Karpas-422 (cell line): ENCODE measurements around the gene S100A4. TPM values are rescaled to one million over a fixed set of nuclear protein-coding genes. Genes with fewer than 3 reads are reported as not detected.

Experiments
- DNase-seq: peaks from one replicate; pipeline ENCODE4 v3.0.0-alpha.2; 2015
- H2AFZ ChIP-seq: fragments of 200-600 bp; sonication (generic); 2 replicates; pipeline ENCODE4 v1.6.1; 2014; ENCODE audit warnings: antibody characterized with exemption, low read length, mixed read lengths
- H3K27ac ChIP-seq: fragments of 200-600 bp; sonication (generic); 2 replicates; pipeline ENCODE4 v1.5.1; 2014; ENCODE audit warnings: mild to moderate bottlenecking, low read length, moderate library complexity
- H3K27me3 ChIP-seq: fragments of 200-600 bp; sonication (generic); 2 replicates; pipeline ENCODE4 v1.6.1; 2014; ENCODE audit warnings: low read length, mixed read lengths
- H3K36me3 ChIP-seq: fragments of 200-600 bp; sonication (generic); 2 replicates; pipeline ENCODE4 v1.6.1; 2014; ENCODE audit warnings: low read length, mixed read lengths; ENCODE audit not compliant: insufficient read depth
- H3K4me1 ChIP-seq: fragments of 200-600 bp; sonication (generic); 2 replicates; pipeline ENCODE4 v1.6.1; 2014; ENCODE audit warnings: mild to moderate bottlenecking, low read length, mixed read lengths
- H3K4me2 ChIP-seq: fragments of 200-600 bp; sonication (generic); 2 replicates; pipeline ENCODE4 v1.6.1; 2014; ENCODE audit warnings: low read length, low read depth, mild to moderate bottlenecking; ENCODE audit not compliant: poor library complexity, severe bottlenecking
- H3K4me3 ChIP-seq: fragments of 200-600 bp; sonication (generic); 2 replicates; pipeline ENCODE4 v1.5.1; 2014; ENCODE audit warnings: mild to moderate bottlenecking, antibody characterized with exemption, low read length, mixed read lengths
- H3K79me2 ChIP-seq: fragments of 200-600 bp; sonication (generic); 2 replicates; pipeline ENCODE4 v1.6.1; 2014; ENCODE audit warnings: mild to moderate bottlenecking, low read length, mixed read lengths
- H3K9ac ChIP-seq: fragments of 200-600 bp; sonication (generic); 2 replicates; pipeline ENCODE4 v1.6.0; 2014; ENCODE audit warnings: low read length
- H3K9me2 ChIP-seq: fragments of 200-600 bp; sonication (generic), shearing (Covaris generic); replicated peaks from 2 replicates; pipeline ENCODE4 v1.6.0; 2014; ENCODE audit warnings: mild to moderate bottlenecking, low read length, moderate library complexity; ENCODE audit not compliant: insufficient read depth
- H3K9me3 ChIP-seq: fragments of 300-700, 200-600 bp; sonication (generic); 2 replicates; pipeline ENCODE4 v1.6.1; 2014; ENCODE audit warnings: low read length, mixed read lengths
- H4K20me1 ChIP-seq: fragments of 200-600 bp; sonication (generic); 2 replicates; pipeline ENCODE4 v1.6.1; 2014; ENCODE audit warnings: mild to moderate bottlenecking, antibody characterized with exemption, low read length, low read depth; ENCODE audit not compliant: insufficient read depth
- total RNA-seq: library from RNA; depleted of rRNA; stranded (reverse); fragments of >200 nt; shearing (Covaris generic); gene quantifications from 2 replicates; pipeline ENCODE4 v1.2.3, GENCODE V29; 2014; ENCODE audit warnings: low replicate concordance

Gene S100A4
- total RNA-seq, 1 experiment from 2014 or later = not detected

DNA sequence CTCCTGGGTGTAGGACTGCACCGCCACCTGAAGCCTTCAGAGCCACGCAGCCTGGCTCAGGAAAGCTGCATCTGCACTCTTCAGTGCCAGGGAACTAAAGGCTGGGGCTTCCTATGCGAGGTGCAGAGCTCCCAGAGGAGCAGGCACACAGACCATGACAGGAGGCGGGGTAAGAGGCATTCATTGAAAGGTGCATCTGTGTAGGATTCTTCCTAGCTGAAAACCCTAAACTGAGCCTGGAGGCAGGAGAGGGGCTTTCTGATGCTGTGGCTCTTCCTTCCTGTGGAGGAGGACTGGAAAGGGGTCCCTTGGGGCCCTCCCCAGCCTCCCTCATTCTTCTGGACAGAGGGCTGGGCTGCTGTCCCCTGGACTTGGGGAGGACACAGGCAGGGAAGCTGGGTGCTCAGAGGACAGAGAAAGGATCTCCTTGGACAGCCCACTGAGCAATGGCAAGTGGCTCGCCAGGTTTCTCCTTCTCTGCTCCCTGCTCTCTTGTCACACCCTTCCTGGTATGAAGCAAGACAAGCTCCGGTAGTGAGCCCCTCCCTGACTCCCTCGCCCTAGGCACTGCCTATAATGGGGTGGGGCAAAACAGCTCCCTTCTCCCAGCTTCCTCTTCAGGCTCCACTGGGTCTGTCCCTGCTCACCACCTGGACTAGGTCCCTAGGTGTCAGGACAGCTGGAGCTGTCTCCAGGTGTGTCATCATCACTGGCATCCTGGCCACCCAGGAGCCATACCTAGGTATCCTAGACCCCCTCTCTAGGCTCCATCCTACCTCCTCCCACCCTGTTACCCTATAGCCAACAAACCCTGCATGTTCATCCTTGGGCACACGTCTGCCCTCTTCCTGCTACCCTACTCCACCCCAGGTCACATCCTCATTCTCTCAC, 29.9 kb downstream of the S100A4 start:
- Histone ChIP-seq H2AFZ (no peak overlapping the region), H3K4me3 (no peak overlapping the region), H3K36me3 (no peaks in the 10 kb centered on the region), H3K4me2 (no peak overlapping the region), H3K27ac (no peak overlapping the region), H3K4me1 (no peaks in the 10 kb centered on the region), H3K9me3 (no peaks in the 10 kb centered on the region), H4K20me1 (no peaks in the 10 kb centered on the region), H3K79me2 (no peaks in the 10 kb centered on the region), H3K27me3 (no peaks in the 10 kb centered on the region), H3K9me2 (no peaks in the 10 kb centered on the region), H3K9ac (no peak overlapping the region)
- no peak for DNase-seq

DNA sequence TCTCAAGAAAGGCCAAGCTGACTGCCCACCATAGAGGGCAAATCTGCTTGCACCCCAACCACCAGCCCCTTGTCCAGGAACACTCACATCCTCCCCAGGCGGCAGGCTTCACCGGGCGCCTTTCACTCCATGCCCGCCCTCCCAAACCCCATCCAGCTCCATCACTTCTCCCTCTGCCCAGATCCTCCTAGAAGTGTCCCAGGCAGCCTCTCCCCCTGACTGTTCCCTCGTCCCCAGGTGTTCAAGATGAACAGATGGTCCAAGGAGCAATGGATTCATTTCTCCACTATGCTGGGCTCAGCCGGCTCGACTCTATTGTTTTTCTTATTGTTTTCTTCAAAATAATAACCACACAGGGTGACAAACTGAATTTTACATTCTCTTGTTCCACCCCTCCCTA, 31.9 kb downstream of the S100A4 start:
- Histone ChIP-seq H3K9ac (no peak overlapping the region), H3K36me3 (no peaks in the 10 kb centered on the region), H3K27ac (no peak overlapping the region), H4K20me1 (no peaks in the 10 kb centered on the region), H2AFZ (no peak overlapping the region), H3K27me3 (no peaks in the 10 kb centered on the region), H3K9me2 (no peaks in the 10 kb centered on the region), H3K4me1 (no peaks in the 10 kb centered on the region), H3K4me3 (no peak overlapping the region), H3K79me2 (no peaks in the 10 kb centered on the region), H3K4me2 (no peak overlapping the region), H3K9me3 (no peaks in the 10 kb centered on the region)
- DNase-seq = no peak

DNA sequence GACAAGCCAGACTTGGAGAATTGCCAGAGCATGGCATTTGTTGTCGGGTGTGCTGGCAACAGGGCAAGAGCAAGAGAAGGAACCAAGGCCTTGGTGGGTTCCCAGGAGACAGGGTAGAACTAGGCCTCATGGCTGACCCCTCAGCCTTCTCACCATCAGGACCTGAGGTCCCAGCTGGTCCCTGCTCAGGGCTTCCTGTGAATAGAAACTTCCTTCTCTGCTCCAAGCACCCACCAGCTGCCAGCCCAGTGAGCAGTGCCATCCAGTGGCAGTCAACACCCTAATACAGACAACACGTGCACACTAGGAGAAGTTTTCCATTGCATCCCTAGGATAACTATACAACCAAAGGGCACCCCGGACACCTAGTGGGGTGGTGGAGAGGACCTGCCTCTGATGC, 32.6 kb downstream of the S100A4 start:
- H3K27ac ChIP-seq = no peak overlapping the region
- H3K9me3 ChIP-seq = no peaks in the 10 kb centered on the region
- DNase-seq = no peak
- H3K9ac ChIP-seq = no peak overlapping the region
- H3K4me3 ChIP-seq = no peak overlapping the region
- H3K4me2 ChIP-seq = no peak overlapping the region
- no peaks in the 10 kb centered on the region for H3K79me2 ChIP-seq
- no peaks in the 10 kb centered on the region for H3K27me3 ChIP-seq
- H3K36me3 ChIP-seq = no peaks in the 10 kb centered on the region
- no peaks in the 10 kb centered on the region for H3K9me2 ChIP-seq
- no peaks in the 10 kb centered on the region for H3K4me1 ChIP-seq
- no peak overlapping the region for H2AFZ ChIP-seq
- H4K20me1 ChIP-seq = no peaks in the 10 kb centered on the region

DNA sequence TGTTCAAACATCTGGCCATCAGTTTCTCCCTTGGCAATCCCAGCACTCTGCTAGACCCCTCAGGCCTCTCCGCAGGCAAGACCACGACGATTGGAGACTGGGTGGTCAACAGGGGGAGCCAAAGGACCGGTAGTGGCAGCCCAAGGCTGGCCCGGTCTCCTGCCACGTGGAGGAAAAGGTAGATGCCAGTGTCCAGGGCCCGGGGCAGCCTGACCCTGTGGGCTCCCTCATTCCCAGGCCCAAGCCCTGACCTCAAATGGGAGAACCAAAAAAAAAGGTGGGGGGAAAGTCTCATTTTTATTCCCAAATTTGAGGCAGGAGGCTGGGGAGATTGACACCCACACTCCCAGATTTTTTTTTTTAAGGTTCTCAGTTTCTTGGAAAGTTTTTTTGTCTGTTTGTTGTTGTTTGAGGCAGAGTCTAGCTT, 34.6 kb downstream of the S100A4 start:
- Histone ChIP-seq H3K4me1 (no peaks in the 10 kb centered on the region), H3K4me2 (no peak overlapping the region), H4K20me1 (no peaks in the 10 kb centered on the region), H3K36me3 (no peaks in the 10 kb centered on the region), H2AFZ (no peak overlapping the region), H3K9me2 (no peaks in the 10 kb centered on the region), H3K4me3 (no peak overlapping the region), H3K27ac (no peak overlapping the region), H3K27me3 (no peaks in the 10 kb centered on the region), H3K9me3 (no peaks in the 10 kb centered on the region), H3K9ac (no peak overlapping the region), H3K79me2 (no peaks in the 10 kb centered on the region)
- DNase-seq = peak; percentile 86

DNA sequence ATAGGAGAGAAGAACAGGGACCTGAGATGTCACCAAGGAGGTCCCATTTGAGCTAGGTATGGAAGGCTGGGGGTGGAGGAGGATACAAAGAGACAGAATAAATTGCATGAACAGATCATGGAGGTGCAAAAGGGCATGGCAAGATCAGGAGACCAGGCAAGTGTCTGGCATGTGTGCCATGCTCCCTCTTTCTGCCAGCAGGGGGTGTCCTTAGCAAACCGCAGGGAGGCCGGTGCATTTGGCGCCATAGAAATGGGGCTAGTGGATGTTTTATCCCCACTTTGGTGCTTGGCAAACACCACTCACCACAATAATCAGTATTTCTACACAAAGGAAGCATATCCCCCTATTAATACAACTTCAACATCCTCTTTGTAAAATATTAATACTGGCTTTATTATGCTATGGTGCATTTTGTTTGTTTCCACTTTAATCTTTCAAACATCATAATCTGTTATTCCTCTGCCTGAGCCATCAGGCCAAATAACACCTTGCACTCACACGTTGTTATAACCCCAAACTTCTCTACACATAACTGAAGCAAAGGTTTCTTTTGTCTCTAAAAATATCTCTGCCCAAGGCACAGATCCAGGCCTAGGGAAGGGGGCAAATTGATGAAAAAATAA, 35.8 kb downstream of the S100A4 start:
- no peak overlapping the region for H3K4me2 ChIP-seq
- no peak overlapping the region for H3K4me3 ChIP-seq
- H3K27ac ChIP-seq = no peak overlapping the region
- no peak overlapping the region for H3K9ac ChIP-seq
- no peaks in the 10 kb centered on the region for H3K36me3 ChIP-seq
- DNase-seq = peak; percentile 80
- H4K20me1 ChIP-seq = no peaks in the 10 kb centered on the region
- no peaks in the 10 kb centered on the region for H3K79me2 ChIP-seq
- H3K27me3 ChIP-seq = no peaks in the 10 kb centered on the region
- H3K9me3 ChIP-seq = no peaks in the 10 kb centered on the region
- H3K9me2 ChIP-seq = no peaks in the 10 kb centered on the region
- H3K4me1 ChIP-seq = no peaks in the 10 kb centered on the region
- no peak overlapping the region; the same call in 1 of the 2 replicates for H2AFZ ChIP-seq

DNA sequence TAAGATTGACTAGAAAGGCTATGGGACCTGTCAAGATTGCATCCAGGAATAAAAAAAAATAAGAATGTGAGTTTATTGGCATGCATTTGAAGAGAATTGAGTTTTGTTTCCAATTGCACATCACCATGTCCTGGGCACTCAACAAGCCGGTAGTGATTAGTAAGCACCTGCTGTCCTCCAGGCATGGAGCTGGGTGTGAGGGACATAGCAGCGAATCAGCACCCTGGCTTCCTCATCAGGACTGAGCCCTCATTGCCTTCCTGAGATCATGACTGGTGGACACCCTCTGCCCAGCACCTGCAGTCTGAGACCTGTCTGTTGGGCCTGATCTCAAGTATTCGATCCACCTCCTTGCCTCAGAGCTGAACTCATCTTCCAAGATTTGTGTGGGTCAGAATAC, 36.6 kb downstream of the S100A4 start:
- no peak for DNase-seq
- H3K9me3 ChIP-seq = no peaks in the 10 kb centered on the region
- no peaks in the 10 kb centered on the region for H3K4me1 ChIP-seq
- no peaks in the 10 kb centered on the region for H4K20me1 ChIP-seq
- no peaks in the 10 kb centered on the region for H3K27me3 ChIP-seq
- no peak overlapping the region for H3K9ac ChIP-seq
- H2AFZ ChIP-seq = no peak overlapping the region
- H3K4me3 ChIP-seq = no peak overlapping the region
- no peaks in the 10 kb centered on the region for H3K36me3 ChIP-seq
- H3K79me2 ChIP-seq = no peaks in the 10 kb centered on the region
- no peak overlapping the region for H3K4me2 ChIP-seq
- H3K27ac ChIP-seq = no peak overlapping the region
- H3K9me2 ChIP-seq = no peaks in the 10 kb centered on the region

DNA sequence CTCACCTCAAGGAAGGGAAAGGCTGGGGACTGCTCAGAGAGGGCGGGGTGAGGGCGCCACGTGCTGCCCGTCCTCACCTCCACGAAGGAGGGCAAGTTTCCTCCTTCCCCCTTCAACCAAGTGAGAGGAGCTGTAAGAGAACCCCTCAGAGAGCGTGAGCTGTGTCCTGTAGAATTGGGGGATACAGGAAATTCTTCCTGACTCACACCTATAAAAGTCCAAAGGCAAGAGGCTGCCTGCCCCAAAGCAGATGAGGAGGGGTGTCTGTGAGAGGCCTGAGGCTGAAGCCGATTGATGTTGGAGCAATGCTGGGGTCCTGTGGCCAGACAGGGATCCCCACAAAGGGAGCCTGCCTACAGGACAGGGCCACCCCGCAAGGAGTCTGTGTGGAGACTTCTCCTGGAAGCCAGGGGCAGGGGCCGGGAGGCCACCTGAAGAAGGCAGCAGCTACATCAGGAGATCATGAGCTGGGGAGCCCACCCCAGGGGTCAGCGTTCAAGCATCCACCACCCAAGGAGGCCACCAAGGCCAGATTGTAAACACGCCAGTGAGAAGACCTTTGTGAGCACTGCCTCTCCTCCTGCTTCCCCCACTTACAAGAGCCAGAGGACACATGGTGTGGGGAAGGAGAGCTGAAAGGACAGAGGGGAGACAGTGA, 37.6 kb downstream of the S100A4 start:
- Histone ChIP-seq H4K20me1 (no peaks in the 10 kb centered on the region), H3K27me3 (no peaks in the 10 kb centered on the region), H3K36me3 (no peaks in the 10 kb centered on the region), H3K9me3 (no peaks in the 10 kb centered on the region), H3K4me3 (no peak overlapping the region), H3K4me1 (no peaks in the 10 kb centered on the region), H3K9me2 (no peaks in the 10 kb centered on the region), H3K4me2 (no peak overlapping the region), H3K9ac (no peak overlapping the region), H3K27ac (no peak overlapping the region), H2AFZ (no peak overlapping the region), H3K79me2 (no peaks in the 10 kb centered on the region)
- DNase-seq = no peak

DNA sequence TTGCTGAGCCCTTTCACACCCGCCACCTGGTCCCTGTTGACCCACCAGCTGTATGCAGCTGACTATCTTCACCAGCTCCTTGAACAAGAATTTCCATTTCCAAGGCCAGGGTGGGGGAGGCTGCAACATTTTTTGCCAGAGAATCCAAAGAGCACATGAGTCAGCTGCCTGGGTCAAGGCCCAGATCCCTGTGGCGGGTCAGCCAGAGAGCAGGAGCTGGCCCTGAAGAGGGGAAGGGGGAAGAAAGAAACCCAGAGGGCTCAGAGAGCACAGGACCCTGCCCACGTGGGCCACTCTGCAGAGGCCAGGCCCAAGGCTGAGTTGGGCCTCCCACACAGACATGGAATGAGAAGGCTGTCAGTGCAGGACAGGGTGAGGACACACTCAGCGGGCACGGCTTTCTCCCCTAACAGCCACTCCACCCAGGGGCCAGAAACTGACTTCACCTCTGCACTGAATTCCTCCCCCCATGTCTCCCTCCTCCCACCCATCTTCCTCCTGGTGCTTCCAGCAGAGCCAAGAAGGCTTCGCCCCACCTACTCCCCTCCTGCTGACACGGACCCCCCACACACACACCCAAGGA, 38.7 kb downstream of the S100A4 start:
- Histone ChIP-seq H3K79me2 (no peaks in the 10 kb centered on the region), H3K27me3 (no peaks in the 10 kb centered on the region), H3K4me3 (no peak overlapping the region), H3K4me1 (no peaks in the 10 kb centered on the region), H3K9me3 (no peaks in the 10 kb centered on the region), H3K9me2 (no peaks in the 10 kb centered on the region), H3K27ac (no peak overlapping the region), H2AFZ (no peak overlapping the region), H4K20me1 (no peaks in the 10 kb centered on the region), H3K4me2 (no peak overlapping the region), H3K9ac (no peak overlapping the region), H3K36me3 (no peaks in the 10 kb centered on the region)
- no peak for DNase-seq
